Measurements from ENCODE around the gene POM121L2. TPM values are rescaled to one million over a fixed set of nuclear protein-coding genes. Genes with fewer than 3 reads are reported as not detected.

The POM121L2 gene
- total and polyA plus RNA-seq, 9 of the 15 experiments (the other 6 are each of a cell fraction or from before 2014, with no cell fraction given) = 0.23 to 0.45 TPM; not detected in 7

DNA sequence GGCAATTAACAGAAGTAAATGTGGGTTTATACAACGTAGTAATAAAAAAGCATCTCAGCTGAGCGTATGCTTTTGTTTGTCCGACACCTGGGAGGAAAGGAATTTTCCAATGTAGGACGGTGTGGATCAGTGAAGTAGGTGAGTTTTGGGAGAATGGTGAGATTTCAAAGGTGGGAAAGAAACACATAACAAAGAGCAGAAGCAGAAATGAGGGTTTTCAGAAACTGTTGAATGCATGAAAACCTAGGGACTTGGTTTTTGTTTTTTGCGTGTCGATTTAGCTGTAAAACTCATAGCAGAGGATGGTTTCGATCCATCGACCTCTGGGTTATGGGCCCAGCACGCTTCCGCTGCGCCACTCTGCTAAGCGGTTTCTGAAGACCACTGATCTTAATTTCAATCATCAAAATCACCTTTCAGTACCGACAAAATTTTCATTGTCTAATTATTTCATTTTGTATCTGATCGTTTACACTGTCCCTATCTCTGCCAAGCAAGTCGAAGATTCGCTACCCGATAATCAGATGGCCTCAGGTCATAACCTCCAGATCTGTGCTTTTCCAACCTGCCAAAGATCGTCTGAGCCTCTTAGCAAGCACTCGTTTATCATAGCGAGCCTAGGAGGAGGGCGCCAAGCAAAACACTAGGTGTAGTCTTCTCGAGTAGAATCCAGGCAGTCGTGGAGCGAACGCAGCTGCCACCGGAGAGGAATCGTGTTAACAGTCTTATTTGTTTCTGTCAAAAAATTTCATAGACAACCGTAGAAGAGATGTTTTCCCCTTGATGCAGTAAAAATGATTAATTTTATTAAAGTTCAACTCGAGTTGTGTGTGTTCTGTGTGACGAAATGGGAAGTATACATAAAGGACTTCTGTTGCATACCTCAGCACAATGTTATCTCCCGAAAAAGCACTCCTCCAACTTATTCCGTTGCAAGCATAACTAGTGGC lies 20.9 kb upstream of the POM121L2 start (continued):
- TF ChIP-seq, protein P1, sequence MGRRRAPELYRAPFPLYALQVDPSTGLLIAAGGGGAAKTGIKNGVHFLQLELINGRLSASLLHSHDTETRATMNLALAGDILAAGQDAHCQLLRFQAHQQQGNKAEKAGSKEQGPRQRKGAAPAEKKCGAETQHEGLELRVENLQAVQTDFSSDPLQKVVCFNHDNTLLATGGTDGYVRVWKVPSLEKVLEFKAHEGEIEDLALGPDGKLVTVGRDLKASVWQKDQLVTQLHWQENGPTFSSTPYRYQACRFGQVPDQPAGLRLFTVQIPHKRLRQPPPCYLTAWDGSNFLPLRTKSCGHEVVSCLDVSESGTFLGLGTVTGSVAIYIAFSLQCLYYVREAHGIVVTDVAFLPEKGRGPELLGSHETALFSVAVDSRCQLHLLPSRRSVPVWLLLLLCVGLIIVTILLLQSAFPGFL (CRISPR knock-in tag; IDR thresholded peaks at IDR 0.05) = 0 out of 2 replicates have a peak, but pooled peaks have one; percentile 61
- TF ChIP-seq DIDO1 (tag; IDR thresholded peaks at IDR 0.05; ENCODE audit: low read depth) (no peak; the same call in 1 of the 2 replicates), ZNF212 (CRISPR knock-in tag; IDR thresholded peaks at IDR 0.05) (no peak), ZZZ3 (IDR thresholded peaks at IDR 0.05) (no peak), CREBBP (IDR thresholded peaks at IDR 0.05; ENCODE audit: low read depth, low read length) (no peak), MEF2D (tag; conservative IDR thresholded peaks at IDR 0.05; ENCODE audit: low read depth) (no peak), ATF1 (CRISPR knock-in tag; IDR thresholded peaks at IDR 0.05) (no peak), ATF1 (tag; IDR thresholded peaks at IDR 0.05) (peak; percentile 79), NFIC (IDR thresholded peaks at IDR 0.05) (peak; percentile 84), CBX8 (IDR thresholded peaks at IDR 0.05; ENCODE audit: borderline replicate concordance, extremely low read depth, low read depth, low read length, poor library complexity, severe bottlenecking) (no peak), KLF16 (IDR thresholded peaks at IDR 0.05) (no peak; the same call in 1 of the 2 replicates), ZHX1 (conservative IDR thresholded peaks at IDR 0.05; ENCODE audit: low read length) (no peak), ZNF174 (CRISPR knock-in tag; IDR thresholded peaks at IDR 0.05) (0 out of 2 replicates have a peak, but pooled peaks have one; percentile 49), TCF7 (IDR thresholded peaks at IDR 0.05; ENCODE audit: borderline replicate concordance) (no peak), ATF6 (CRISPR knock-in tag; IDR thresholded peaks at IDR 0.05) (0 out of 2 replicates have a peak, but pooled peaks have one; percentile 54), POLR3G (IDR thresholded peaks at IDR 0.05; ENCODE audit: extremely low read depth, insufficient read length, insufficient replicate concordance) (peak; percentile 61), FOXK2 (conservative IDR thresholded peaks at IDR 0.05 in 1 of 2, IDR thresholded peaks at IDR 0.05 in 1 of 2; ENCODE audit: low read depth in 2 of 2) (peak; percentile 27 to 74; a peak in 2 of 4 replicates), NONO (IDR thresholded peaks at IDR 0.05; ENCODE audit: low read depth in 2 of 2, low read length in 1 of 2) (peak; percentile 24 to 26; a peak in 1 of 4 replicates), DMBX1 (CRISPR knock-in tag; IDR thresholded peaks at IDR 0.05; ENCODE audit: borderline replicate concordance) (peak; percentile 54; the same call in 1 of the 2 replicates)
- TF ChIP-seq, protein P2, sequence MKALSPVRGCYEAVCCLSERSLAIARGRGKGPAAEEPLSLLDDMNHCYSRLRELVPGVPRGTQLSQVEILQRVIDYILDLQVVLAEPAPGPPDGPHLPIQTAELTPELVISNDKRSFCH (CRISPR knock-in tag; IDR thresholded peaks at IDR 0.05) = no peak
- TF ChIP-seq, protein P2 (tag; IDR thresholded peaks at IDR 0.05) = peak; percentile 79; the same call in 1 of the 2 replicates
